NB4 (cell line): ENCODE data around the gene IL10.
A peak's percentile ranks its signal among the peaks of the same experiment; 100 is the strongest.

Experiments used
- DNase-seq: peaks from one replicate; pipeline ENCODE4 v3.0.0; 2010; ENCODE audit warnings: low read depth
- H3K4me3 ChIP-seq: one replicate; pipeline ENCODE4 v1.5.1; 2011; ENCODE audit warnings: mild to moderate bottlenecking, low read depth, low read length, moderate library complexity
- MYC ChIP-seq: IDR thresholded peaks from 2 replicates; pipeline ENCODE4 v1.6.1; 2011; ENCODE audit warnings: low read depth, low read length
- POLR2A ChIP-seq: IDR thresholded peaks from 2 replicates; pipeline ENCODE4 v1.6.1; 2011; ENCODE audit warnings: mild to moderate bottlenecking; ENCODE audit not compliant: insufficient read length; ENCODE audit errors: extremely low read depth
- TF ChIP-seq, protein P1 (sequence below): IDR thresholded peaks from one replicate; pipeline ENCODE4 v1.5.1; 2012; ENCODE audit warnings: low read depth, low read length
- TF ChIP-seq, protein P2 (sequence below): IDR thresholded peaks from 2 replicates; pipeline ENCODE4 v1.6.1; 2011; ENCODE audit warnings: low read depth, low read length

The IL10 gene

DNA sequence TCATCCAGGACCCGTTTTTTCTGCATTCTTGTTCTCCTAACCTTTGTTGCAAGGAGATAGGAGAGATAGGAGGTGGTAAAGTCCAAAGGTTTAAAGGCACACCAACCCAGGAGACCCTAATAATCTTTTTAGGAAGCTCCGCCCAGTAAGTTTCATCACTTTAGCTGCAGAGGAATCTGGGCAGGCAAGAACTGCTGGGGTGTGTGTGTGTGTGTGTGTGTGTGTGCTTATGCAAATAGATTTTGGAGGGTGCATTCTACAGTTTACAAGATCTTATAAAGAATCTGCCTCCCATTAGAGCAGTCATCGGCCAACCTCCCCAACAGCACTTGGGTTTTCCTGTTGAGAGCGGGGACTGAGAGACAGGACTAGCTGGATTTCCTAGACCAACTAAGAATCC is 3.9 kb upstream of the IL10 start:
- H3K4me3 ChIP-seq: no peak overlapping the region
- TF ChIP-seq MYC (no peak), POLR2A (no peak)
- TF ChIP-seq, protein P1, sequence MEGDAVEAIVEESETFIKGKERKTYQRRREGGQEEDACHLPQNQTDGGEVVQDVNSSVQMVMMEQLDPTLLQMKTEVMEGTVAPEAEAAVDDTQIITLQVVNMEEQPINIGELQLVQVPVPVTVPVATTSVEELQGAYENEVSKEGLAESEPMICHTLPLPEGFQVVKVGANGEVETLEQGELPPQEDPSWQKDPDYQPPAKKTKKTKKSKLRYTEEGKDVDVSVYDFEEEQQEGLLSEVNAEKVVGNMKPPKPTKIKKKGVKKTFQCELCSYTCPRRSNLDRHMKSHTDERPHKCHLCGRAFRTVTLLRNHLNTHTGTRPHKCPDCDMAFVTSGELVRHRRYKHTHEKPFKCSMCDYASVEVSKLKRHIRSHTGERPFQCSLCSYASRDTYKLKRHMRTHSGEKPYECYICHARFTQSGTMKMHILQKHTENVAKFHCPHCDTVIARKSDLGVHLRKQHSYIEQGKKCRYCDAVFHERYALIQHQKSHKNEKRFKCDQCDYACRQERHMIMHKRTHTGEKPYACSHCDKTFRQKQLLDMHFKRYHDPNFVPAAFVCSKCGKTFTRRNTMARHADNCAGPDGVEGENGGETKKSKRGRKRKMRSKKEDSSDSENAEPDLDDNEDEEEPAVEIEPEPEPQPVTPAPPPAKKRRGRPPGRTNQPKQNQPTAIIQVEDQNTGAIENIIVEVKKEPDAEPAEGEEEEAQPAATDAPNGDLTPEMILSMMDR: no peak
- DNase-seq: no peak

DNA sequence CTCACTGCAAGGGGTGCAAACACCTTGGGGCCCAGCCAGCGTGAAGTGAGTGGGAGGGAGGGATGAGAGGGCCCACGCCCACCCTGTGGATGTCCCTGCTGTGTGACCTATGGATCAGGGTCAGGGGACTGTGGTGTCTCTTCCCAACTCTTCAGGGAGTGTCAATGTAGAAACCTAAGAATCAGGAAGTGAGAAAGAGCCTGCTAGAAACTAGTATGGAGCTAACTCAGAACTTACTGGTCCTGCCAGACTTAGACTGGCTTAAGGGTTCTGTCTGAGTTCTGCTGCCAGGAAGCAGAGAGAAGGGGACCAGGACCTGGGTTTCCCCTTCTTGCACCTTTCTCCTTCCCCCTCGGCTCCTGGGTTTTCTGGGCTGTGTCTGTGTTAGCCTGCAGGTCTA is 1.8 kb upstream of the IL10 start:
- DNase-seq: peak; percentile 44
- no peak overlapping the region for H3K4me3 ChIP-seq
- TF ChIP-seq POLR2A (no peak), MYC (no peak)
- TF ChIP-seq, protein P1: no peak
- TF ChIP-seq, protein P2, sequence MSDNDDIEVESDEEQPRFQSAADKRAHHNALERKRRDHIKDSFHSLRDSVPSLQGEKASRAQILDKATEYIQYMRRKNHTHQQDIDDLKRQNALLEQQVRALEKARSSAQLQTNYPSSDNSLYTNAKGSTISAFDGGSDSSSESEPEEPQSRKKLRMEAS: no peak

DNA sequence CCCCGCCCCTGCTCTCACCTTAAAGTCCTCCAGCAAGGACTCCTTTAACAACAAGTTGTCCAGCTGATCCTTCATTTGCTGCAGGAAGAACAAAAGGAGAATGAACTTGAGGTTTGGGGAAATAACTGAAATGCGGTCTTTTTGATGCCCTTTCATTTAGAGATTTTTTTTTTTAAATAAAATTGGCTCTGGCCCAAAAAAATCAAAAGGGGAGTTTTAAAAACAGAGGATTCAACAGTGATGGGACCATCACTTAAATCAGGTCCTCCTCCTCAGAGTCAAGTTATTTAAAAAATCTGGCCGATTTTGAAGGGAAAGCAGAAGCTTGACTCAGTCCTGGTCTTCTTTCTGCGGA is 979 bp downstream of the IL10 start:
- no peak for TF ChIP-seq MYC
- TF ChIP-seq POLR2A: no peak
- H3K4me3 ChIP-seq: peak overlapping the region; percentile 12
- DNase-seq: no peak

DNA sequence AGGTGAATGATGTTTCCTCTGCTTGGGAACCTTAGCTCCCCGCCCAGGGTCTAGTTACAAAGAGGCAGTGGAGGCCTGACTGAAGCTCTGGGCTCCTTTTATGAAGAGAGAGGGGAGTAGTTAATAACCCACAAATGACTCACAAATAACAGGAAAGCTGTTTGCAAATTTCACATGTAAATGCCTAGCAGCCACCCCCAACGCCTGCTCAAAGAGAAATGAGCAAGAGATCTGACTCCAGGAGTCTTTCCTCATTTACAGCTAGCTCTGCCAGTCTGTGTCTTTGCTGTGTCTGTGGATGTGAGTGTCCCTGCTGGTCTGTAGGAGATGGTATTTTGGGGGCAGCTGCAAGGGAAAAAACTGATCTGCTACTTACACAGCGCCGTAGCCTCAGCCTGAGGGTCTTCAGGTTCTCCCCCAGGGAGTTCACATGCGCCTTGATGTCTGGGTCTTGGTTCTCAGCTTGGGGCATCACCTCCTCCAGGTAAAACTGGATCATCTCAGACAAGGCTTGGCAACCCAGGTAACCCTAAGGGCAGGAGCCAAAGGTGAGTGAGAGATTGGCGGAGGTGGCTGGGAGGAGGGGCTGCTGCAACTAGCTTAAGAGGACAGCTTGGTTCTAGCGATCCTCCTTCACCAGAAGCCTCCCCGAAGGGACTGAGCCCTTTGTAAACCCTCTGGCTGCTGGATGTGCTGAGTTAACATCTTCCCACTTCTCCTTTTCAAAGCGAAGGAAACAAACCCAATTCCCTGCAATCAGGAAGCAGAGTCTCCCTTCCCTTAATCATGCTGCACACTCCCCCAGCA is 1.6 kb downstream of the IL10 start, which contains the start of gene IL19:
Gene IL19 (plus strand): TSS at position 243 of the 807 bp plus-strand sequence. CDS start 65,890 bp downstream, outside the sequence.
- peak; percentile 86 for DNase-seq
- TF ChIP-seq, protein P1: no peak
- TF ChIP-seq MYC (no peak), POLR2A (no peak)
- TF ChIP-seq, protein P2: no peak
- peak within 1 kb of the TSS; percentile 12 for H3K4me3 ChIP-seq

DNA sequence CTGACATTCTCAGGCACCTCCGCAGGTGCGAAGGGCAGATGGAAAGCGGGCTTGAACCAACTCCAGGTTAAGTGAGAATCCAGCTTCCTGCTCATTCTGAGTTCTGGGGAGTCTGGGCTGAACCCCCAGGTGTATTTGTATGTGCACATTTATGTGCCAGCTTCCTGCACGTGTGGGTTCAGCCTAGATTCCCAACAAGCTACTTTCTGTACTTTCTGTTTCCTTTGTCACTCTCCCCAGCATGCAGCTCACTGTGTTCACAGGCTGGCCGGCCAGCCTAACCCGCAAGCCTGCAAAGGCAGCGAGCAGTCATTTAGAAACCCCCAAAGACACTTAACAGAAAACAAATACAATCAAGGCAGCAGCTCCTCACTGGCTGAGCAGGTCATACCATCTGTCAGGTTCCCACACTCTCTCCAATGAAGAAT is 3.0 kb downstream of the IL10 start:
- TF ChIP-seq, protein P2: no peak
- TF ChIP-seq POLR2A (no peak), MYC (no peak)
- TF ChIP-seq, protein P1: no peak
- no peak for DNase-seq
- no peak overlapping the region for H3K4me3 ChIP-seq

DNA sequence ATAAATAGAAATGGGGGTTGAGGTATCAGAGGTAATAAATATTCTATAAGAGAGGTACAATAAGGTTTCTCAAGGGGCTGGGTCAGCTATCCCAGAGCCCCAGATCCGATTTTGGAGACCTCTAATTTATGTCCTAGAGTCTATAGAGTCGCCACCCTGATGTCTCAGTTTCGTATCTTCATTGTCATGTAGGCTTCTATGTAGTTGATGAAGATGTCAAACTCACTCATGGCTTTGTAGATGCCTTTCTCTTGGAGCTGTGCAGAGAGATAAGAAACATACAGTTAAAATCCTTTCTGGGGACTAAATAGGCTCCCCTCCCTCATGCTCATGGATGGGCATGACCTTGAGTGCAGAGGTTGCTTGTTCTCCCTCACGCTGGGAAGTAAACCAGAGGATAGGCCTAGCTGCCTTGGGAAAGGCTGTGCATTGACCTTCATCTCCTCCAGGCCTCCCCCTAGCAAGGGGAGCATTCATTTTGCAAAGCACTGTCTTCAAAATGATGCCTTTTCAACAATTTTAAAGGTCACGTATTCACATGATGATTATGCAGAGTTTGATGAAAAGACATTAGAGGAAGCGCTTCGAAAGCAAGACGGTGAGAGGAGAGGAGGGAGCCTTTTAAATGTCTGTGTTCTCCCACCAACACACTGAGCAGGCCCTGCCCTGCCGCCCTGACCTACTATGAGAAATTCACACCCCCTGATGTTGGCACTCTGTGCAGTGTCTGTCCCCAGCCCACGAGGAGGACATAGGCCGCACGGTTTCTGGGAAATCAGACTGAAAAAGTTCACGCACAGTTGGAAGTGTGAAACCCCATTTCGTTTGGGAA is 3.6 kb downstream of the IL10 start:
- no peak overlapping the region for H3K4me3 ChIP-seq
- no peak for TF ChIP-seq POLR2A
- TF ChIP-seq, protein P1: no peak
- DNase-seq: no peak
